ENCODE data around the gene KMT2B. TPM values are rescaled to one million over a fixed set of nuclear protein-coding genes. Genes with fewer than 3 reads are reported as not detected.
A peak's percentile ranks its signal among the peaks of the same experiment; 100 is the strongest.

The KMT2B gene
- total RNA-seq, 1 experiment from 2014 or later = 21.4 TPM

DNA sequence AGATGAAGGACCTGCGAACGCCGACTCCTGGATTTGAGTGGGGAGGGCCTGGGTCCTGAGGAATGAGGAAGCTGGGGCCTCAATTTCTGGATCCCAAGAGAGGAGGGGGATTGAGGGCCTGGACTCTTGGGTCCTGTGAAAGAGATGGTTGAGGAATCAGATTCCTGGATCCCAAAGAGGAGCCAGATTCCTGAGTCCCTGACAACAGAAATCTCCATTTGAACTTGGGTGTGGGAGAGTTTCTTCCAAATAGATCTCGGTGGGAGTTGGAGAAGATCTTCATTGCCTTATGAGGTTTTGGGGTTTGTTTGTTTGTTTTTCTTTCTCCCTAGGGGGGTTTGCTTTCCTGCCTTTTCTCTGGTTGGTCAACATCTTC is 28.3 kb downstream of the KMT2B start:
- Histone ChIP-seq H3K9me2 (replicated peaks; ENCODE audit: insufficient read depth, low read length) (no peaks in the 10 kb centered on the region), H3K79me2 (ENCODE audit: low read length) (peaks cover 38% of the 10 kb centered on the region), H3K4me3 (ENCODE audit: low read length) (peak overlapping the region; percentile 84), H3K27me3 (ENCODE audit: low read length) (no peaks in the 10 kb centered on the region), H3K27ac (ENCODE audit: low read length) (no peak overlapping the region), H3K4me1 (ENCODE audit: low read length) (peaks cover 60% of the 10 kb centered on the region), H2AFZ (ENCODE audit: low read length) (no peak overlapping the region), H3K4me2 (ENCODE audit: low read depth, low read length, poor library complexity, severe bottlenecking) (peak overlapping the region; percentile 98), H4K20me1 (ENCODE audit: insufficient read depth, low read depth, low read length) (no peaks in the 10 kb centered on the region), H3K36me3 (ENCODE audit: insufficient read depth, low read length) (no peaks in the 10 kb centered on the region), H3K9me3 (ENCODE audit: low read length) (no peaks in the 10 kb centered on the region), H3K9ac (ENCODE audit: low read length) (peak overlapping the region; percentile 85)
- DNase-seq = no peak

DNA sequence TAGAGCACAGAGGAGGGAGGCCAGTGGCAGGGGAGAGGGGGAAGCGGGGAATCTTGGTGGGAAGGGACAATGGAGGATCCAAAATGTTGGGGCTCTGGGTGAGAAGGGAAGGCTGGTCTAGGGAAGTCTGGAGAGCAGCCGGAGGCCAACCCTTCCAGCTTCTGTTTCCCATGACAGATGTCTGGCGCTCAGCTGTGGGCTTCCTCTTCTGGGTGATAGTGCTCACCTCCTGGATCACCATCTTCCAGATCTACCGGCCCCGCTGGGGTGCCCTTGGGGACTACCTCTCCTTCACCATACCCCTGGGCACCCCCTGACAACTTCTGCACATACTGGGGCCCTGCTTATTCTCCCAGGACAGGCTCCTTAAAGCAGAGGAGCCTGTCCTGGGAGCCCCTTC is 28.7 kb downstream of the KMT2B start:
- no peaks in the 10 kb centered on the region for H3K9me2 ChIP-seq (replicated peaks; ENCODE audit: insufficient read depth, low read length)
- no peaks in the 10 kb centered on the region for H3K27me3 ChIP-seq (ENCODE audit: low read length)
- H3K27ac ChIP-seq (ENCODE audit: low read length) = no peak overlapping the region
- H3K9me3 ChIP-seq (ENCODE audit: low read length) = no peaks in the 10 kb centered on the region
- no peak overlapping the region for H2AFZ ChIP-seq (ENCODE audit: low read length)
- DNase-seq = no peak
- peaks cover 56% of the 10 kb centered on the region for H3K4me1 ChIP-seq (ENCODE audit: low read length)
- H3K36me3 ChIP-seq (ENCODE audit: insufficient read depth, low read length) = no peaks in the 10 kb centered on the region
- H3K4me3 ChIP-seq (ENCODE audit: low read length) = peak overlapping the region; percentile 84
- no peaks in the 10 kb centered on the region for H4K20me1 ChIP-seq (ENCODE audit: insufficient read depth, low read depth, low read length)
- H3K4me2 ChIP-seq (ENCODE audit: low read depth, low read length, poor library complexity, severe bottlenecking) = peak overlapping the region; percentile 98
- H3K79me2 ChIP-seq (ENCODE audit: low read length) = peaks cover 38% of the 10 kb centered on the region
- peak overlapping the region; percentile 85 for H3K9ac ChIP-seq (ENCODE audit: low read length)

DNA sequence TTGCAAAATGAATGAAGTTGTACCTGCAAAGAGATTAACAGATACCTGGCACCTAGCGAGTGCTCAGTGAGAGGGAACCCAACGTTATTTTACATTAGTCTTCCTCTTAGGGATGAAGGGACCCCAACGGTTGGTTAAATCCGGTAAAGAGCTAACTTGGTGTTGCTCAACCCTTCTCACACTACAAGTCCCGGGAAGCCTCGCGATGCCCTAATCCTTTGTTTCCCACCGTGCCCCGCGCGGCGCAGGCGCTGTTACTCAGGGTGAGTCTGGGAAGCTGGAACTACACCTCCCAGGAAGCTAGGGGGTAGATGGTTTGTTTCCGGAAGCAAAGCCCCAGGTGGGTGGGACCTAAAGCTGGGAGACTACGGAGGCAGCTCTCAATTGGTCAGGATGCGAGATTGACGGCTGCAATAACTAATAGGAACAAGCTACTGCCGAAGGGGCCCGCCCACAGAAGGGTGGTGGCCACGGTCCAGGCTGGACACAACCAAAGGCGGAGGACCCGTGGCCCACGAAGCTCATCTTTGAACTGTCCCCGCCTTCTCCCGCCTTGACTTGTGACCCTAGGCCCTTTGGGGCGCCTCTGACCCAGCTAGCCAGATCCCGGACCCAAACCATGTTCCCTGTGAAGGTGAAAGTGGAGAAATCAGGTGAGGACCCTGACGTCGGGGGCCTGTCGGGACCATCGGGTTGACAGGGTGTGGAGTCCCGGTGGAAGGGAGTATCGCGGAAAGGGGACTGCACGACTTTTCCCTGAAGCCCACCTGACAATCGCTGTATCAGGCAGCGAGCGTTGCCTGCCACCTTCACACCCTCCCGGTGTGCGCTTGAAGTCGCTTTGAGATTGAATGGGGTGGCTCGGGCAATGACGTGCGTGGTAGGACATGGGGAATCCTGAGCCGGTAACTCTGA is 30.6 kb downstream of the KMT2B start, which contains the start of gene LIN37:
LIN37 (plus strand) TSS at position 471 of the 915 bp plus-strand sequence; CDS start at position 620, 149 bp downstream.
- H3K9me2 ChIP-seq (replicated peaks; ENCODE audit: insufficient read depth, low read length) = no peaks in the 10 kb centered on the region
- no peaks in the 10 kb centered on the region for H3K36me3 ChIP-seq (ENCODE audit: insufficient read depth, low read length)
- H3K9ac ChIP-seq (ENCODE audit: low read length) = peak within 1 kb of the TSS; percentile 83
- H3K27me3 ChIP-seq (ENCODE audit: low read length) = no peaks in the 10 kb centered on the region
- H3K9me3 ChIP-seq (ENCODE audit: low read length) = no peaks in the 10 kb centered on the region
- peaks cover 42% of the 10 kb centered on the region for H3K4me1 ChIP-seq (ENCODE audit: low read length)
- peak within 1 kb of the TSS; percentile 95 for H3K4me2 ChIP-seq (ENCODE audit: low read depth, low read length, poor library complexity, severe bottlenecking)
- peaks cover 38% of the 10 kb centered on the region for H3K79me2 ChIP-seq (ENCODE audit: low read length)
- peak within 1 kb of the TSS; percentile 73 for H2AFZ ChIP-seq (ENCODE audit: low read length)
- peak within 1 kb of the TSS; percentile 87 for H3K4me3 ChIP-seq (ENCODE audit: low read length)
- peak; percentile 99 for DNase-seq
- H3K27ac ChIP-seq (ENCODE audit: low read length) = no peak within 1 kb of the TSS
- no peaks in the 10 kb centered on the region for H4K20me1 ChIP-seq (ENCODE audit: insufficient read depth, low read depth, low read length)

DNA sequence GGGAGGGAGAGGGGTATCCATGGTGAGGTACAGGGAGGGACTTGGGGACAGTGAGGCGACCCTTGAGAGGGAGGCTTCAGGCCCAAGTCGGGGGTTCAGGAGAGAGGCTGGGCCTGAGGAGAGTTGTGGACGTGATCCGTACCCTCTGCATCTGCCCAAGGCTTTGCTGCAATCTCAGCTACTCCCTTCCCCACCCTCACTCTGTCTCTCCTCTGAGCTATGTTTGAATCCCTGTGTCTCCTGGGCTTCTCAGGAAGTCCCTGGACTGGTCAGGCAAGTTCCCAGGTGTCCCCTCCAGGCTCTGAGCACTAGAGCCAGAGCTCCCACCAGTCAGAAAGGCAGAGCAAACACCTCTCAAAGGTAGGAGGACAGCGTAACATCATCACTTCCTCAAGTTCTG is 32.4 kb downstream of the KMT2B start:
- Histone ChIP-seq H3K36me3 (ENCODE audit: insufficient read depth, low read length) (no peaks in the 10 kb centered on the region), H2AFZ (ENCODE audit: low read length) (no peak overlapping the region), H3K27me3 (ENCODE audit: low read length) (no peaks in the 10 kb centered on the region), H3K9ac (ENCODE audit: low read length) (peak overlapping the region; percentile 31), H3K27ac (ENCODE audit: low read length) (no peak overlapping the region), H3K4me1 (ENCODE audit: low read length) (peaks cover 32% of the 10 kb centered on the region), H3K79me2 (ENCODE audit: low read length) (peaks cover 32% of the 10 kb centered on the region), H3K9me3 (ENCODE audit: low read length) (no peaks in the 10 kb centered on the region), H4K20me1 (ENCODE audit: insufficient read depth, low read depth, low read length) (no peaks in the 10 kb centered on the region), H3K9me2 (replicated peaks; ENCODE audit: insufficient read depth, low read length) (no peaks in the 10 kb centered on the region), H3K4me3 (ENCODE audit: low read length) (peak overlapping the region; percentile 7; the same call in 1 of the 2 replicates), H3K4me2 (ENCODE audit: low read depth, low read length, poor library complexity, severe bottlenecking) (peak overlapping the region; percentile 95)
- no peak for DNase-seq

DNA sequence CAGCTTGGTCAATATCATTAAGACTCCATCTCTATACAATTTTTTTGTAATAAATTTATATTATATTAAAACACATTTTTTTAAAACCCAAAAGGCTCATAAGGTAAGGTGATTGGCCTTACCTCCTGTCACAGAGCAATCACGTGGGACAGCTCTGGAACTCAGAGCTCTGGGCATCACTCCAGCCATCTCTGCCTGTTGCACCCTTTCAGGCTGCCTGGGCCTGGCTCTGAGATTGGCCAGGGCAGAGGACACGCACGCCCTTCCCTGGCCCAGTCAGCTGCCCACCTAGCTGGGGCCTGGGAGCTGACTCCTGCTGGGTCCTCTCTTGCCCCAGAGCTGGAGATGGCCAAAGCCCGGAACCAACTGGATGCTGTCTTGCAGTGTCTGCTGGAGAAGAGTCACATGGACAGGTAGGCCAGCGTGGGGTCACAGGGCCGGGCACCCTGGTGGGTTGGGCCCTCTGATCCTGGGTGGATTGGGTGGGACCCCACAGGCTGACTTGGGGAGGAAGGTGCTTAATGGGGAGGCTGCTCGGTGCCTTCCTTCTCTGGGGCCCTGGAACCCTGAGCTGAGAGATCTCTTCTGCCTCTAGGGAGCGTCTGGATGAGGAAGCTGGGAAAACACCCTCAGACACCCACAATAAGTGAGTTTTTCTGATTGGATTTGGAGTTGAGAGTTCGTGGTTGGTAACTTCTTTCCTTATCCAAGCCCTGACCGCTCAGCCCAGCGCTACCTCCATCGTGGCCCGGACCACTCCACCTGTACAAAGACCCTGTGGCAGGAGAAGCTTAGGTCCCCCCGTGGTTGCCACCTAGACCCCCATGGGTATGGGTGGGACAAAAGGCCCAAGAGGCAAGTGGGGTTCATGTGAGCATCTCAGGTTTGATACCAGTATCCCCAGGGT is 34.3 kb downstream of the KMT2B start:
- Histone ChIP-seq H3K27me3 (ENCODE audit: low read length) (no peaks in the 10 kb centered on the region), H4K20me1 (ENCODE audit: insufficient read depth, low read depth, low read length) (no peaks in the 10 kb centered on the region), H3K9me3 (ENCODE audit: low read length) (no peaks in the 10 kb centered on the region), H3K79me2 (ENCODE audit: low read length) (peaks cover 19% of the 10 kb centered on the region), H3K4me1 (ENCODE audit: low read length) (peaks cover 26% of the 10 kb centered on the region), H3K4me3 (ENCODE audit: low read length) (no peak overlapping the region), H3K36me3 (ENCODE audit: insufficient read depth, low read length) (no peaks in the 10 kb centered on the region), H3K27ac (ENCODE audit: low read length) (no peak overlapping the region), H2AFZ (ENCODE audit: low read length) (no peak overlapping the region), H3K9ac (ENCODE audit: low read length) (no peak overlapping the region), H3K4me2 (ENCODE audit: low read depth, low read length, poor library complexity, severe bottlenecking) (no peak overlapping the region), H3K9me2 (replicated peaks; ENCODE audit: insufficient read depth, low read length) (no peaks in the 10 kb centered on the region)
- no peak for DNase-seq

DNA sequence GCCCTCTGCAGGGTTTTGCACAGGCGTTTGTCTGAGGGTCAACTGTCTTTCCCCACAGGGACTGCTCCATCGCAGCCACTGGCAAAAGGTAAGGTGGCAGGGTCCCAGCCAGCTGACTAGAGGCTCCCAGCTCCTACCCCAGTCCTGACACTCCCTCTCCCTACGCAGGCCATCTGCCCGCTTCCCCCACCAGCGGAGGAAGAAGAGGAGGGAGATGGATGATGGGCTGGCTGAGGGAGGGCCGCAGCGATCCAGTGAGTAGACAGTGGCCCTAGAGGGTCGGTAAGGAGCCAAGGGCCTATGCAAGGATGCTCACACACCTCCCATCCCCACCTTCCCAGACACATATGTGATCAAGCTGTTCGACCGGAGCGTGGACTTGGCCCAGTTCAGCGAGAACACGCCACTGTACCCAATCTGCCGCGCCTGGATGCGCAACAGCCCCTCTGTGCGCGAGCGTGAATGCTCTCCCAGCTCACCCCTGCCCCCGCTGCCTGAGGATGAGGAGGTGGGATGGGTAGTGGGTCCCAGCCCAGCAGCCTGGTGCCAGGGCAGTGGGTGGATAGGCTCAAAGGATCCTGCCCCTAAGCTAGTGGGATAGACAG is 35.0 kb downstream of the KMT2B start:
- Histone ChIP-seq H3K4me2 (ENCODE audit: low read depth, low read length, poor library complexity, severe bottlenecking) (no peak overlapping the region), H3K36me3 (ENCODE audit: insufficient read depth, low read length) (no peaks in the 10 kb centered on the region), H3K27me3 (ENCODE audit: low read length) (no peaks in the 10 kb centered on the region), H3K9me2 (replicated peaks; ENCODE audit: insufficient read depth, low read length) (no peaks in the 10 kb centered on the region), H3K27ac (ENCODE audit: low read length) (no peak overlapping the region), H3K4me1 (ENCODE audit: low read length) (peaks cover 24% of the 10 kb centered on the region), H2AFZ (ENCODE audit: low read length) (no peak overlapping the region), H3K79me2 (ENCODE audit: low read length) (peaks cover 16% of the 10 kb centered on the region), H3K4me3 (ENCODE audit: low read length) (no peak overlapping the region), H3K9me3 (ENCODE audit: low read length) (no peaks in the 10 kb centered on the region), H3K9ac (ENCODE audit: low read length) (no peak overlapping the region), H4K20me1 (ENCODE audit: insufficient read depth, low read depth, low read length) (no peaks in the 10 kb centered on the region)
- DNase-seq = no peak

DNA sequence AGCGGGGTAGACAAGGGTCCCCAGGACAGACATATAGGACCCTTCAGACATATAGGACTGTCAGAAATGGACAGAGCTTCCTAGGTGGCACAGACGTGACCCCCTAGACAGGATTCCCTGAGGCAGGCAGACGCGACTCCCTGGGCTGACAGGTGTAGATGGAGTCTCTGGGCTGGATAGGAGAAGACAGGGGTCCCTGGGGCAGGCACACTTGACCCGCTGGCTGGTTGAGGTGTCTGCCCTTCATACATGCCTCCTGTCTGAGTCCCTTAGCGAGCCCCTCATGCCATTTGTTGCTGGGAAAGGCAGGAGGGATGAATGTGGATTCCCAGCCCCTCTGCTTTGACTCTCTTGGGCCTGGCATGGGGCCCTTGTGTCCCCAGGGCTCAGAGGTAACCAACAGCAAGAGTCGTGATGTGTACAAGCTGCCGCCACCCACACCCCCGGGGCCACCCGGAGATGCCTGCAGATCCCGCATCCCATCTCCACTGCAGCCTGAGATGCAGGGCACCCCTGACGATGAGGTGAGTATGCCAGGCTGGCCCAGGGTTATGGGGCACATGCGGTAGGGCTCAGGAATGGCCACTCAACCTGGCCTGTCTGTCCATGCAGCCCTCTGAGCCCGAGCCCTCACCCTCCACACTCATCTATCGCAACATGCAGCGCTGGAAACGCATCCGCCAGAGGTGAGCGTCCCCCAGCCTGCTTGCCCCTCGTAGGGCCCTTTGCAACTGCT is 36.0 kb downstream of the KMT2B start:
- H3K4me2 ChIP-seq (ENCODE audit: low read depth, low read length, poor library complexity, severe bottlenecking) = no peak overlapping the region
- no peak overlapping the region for H2AFZ ChIP-seq (ENCODE audit: low read length)
- no peak overlapping the region for H3K4me3 ChIP-seq (ENCODE audit: low read length)
- DNase-seq = no peak
- no peak overlapping the region for H3K27ac ChIP-seq (ENCODE audit: low read length)
- peaks cover 20% of the 10 kb centered on the region for H3K79me2 ChIP-seq (ENCODE audit: low read length)
- H3K36me3 ChIP-seq (ENCODE audit: insufficient read depth, low read length) = no peaks in the 10 kb centered on the region
- no peaks in the 10 kb centered on the region for H3K27me3 ChIP-seq (ENCODE audit: low read length)
- no peak overlapping the region for H3K9ac ChIP-seq (ENCODE audit: low read length)
- no peaks in the 10 kb centered on the region for H3K9me3 ChIP-seq (ENCODE audit: low read length)
- peaks cover 4% of the 10 kb centered on the region; the same call in 1 of the 2 replicates for H4K20me1 ChIP-seq (ENCODE audit: insufficient read depth, low read depth, low read length)
- H3K9me2 ChIP-seq (replicated peaks; ENCODE audit: insufficient read depth, low read length) = no peaks in the 10 kb centered on the region
- peaks cover 24% of the 10 kb centered on the region for H3K4me1 ChIP-seq (ENCODE audit: low read length)
